OCI-LY3 (cell line): Measurements from ENCODE around the gene SPECC1L.

Experiments used
- H2AFZ ChIP-seq: fragments of 200-600, 300-600 bp; shearing (Covaris generic); 2 replicates; pipeline ENCODE4 v1.6.0; 2014; ENCODE audit warnings: antibody characterized with exemption, low read depth, low read length
- H3K27ac ChIP-seq: fragments of 200-600, 300-600 bp; sonication (generic); 2 replicates; pipeline ENCODE4 v1.5.1; 2014; ENCODE audit warnings: mild to moderate bottlenecking, low read length, moderate library complexity, mixed read lengths
- H3K27me3 ChIP-seq: fragments of 200-600, 300-600 bp; sonication (generic); 2 replicates; pipeline ENCODE4 v1.6.1; 2014; ENCODE audit warnings: low read depth, low read length, mixed read lengths
- H3K36me3 ChIP-seq: fragments of 200-600, 300-600 bp; sonication (generic); replicated peaks from 2 replicates; pipeline ENCODE3; 2014; ENCODE audit warnings: low read depth, low read length, mixed read lengths
- H3K4me1 ChIP-seq: fragments of 300-600, 200-600 bp; sonication (generic); 2 replicates; pipeline ENCODE4 v1.6.1; 2014; ENCODE audit warnings: low read length, mixed read lengths
- H3K4me2 ChIP-seq: fragments of 200-600, 300-600 bp; sonication (generic); 2 replicates; pipeline ENCODE4 v1.6.1; 2014; ENCODE audit warnings: low read length, mixed read lengths
- H3K4me3 ChIP-seq: fragments of 300-600, 200-600 bp; sonication (generic); 2 replicates; pipeline ENCODE4 v1.5.1; 2014; ENCODE audit warnings: antibody characterized with exemption, mild to moderate bottlenecking, low read length, moderate library complexity
- H3K79me2 ChIP-seq: fragments of 300-600, 200-600 bp; shearing (Covaris generic); 2 replicates; pipeline ENCODE4 v1.6.1; 2014; ENCODE audit warnings: mild to moderate bottlenecking, low read length, mixed read lengths
- H3K9ac ChIP-seq: fragments of 300-600, 200-600 bp; shearing (Covaris generic); 2 replicates; pipeline ENCODE4 v1.6.0; 2014; ENCODE audit warnings: mild to moderate bottlenecking, low read length, moderate library complexity
- H3K9me3 ChIP-seq: fragments of 200-600, 300-600 bp; shearing (Covaris generic); 2 replicates; pipeline ENCODE4 v1.6.1; 2014; ENCODE audit warnings: low read length, mixed read lengths; ENCODE audit not compliant: insufficient read depth
- H4K20me1 ChIP-seq: fragments of 200-600, 300-600 bp; sonication (generic); 2 replicates; pipeline ENCODE4 v1.6.1; 2016; ENCODE audit warnings: low read length, mixed read lengths; ENCODE audit not compliant: insufficient read depth
- CTCF ChIP-seq: fragments of 200-600, 300-600 bp; sonication (generic); IDR thresholded peaks from 2 replicates; pipeline ENCODE4 v1.5.1; 2014; ENCODE audit warnings: antibody characterized with exemption, low read length, low read depth
- EZH2phosphoT487 ChIP-seq: fragments of 200-600 bp; shearing (Covaris generic); IDR thresholded peaks from 2 replicates; pipeline ENCODE4 v1.6.1; 2018; ENCODE audit warnings: antibody characterized with exemption, mixed run types, low read depth

Gene SPECC1L

GRCh38 chr22:24341627-24342026, 71.0 kb downstream of the SPECC1L start:
- Histone ChIP-seq H2AFZ (no peak overlapping the region), H3K4me2 (no peak overlapping the region), H3K4me3 (no peak overlapping the region), H3K79me2 (no peaks in the 10 kb centered on the region), H3K27me3 (no peaks in the 10 kb centered on the region), H4K20me1 (no peaks in the 10 kb centered on the region), H3K36me3 (peaks cover 43% of the 10 kb centered on the region), H3K4me1 (no peaks in the 10 kb centered on the region), H3K9me3 (no peaks in the 10 kb centered on the region), H3K27ac (no peak overlapping the region), H3K9ac (no peak overlapping the region)
- TF ChIP-seq CTCF (no peak), EZH2phosphoT487 (no peak)

- Histone ChIP-seq H4K20me1 (no peaks in the 10 kb centered on the region), H3K79me2 (no peaks in the 10 kb centered on the region), H3K27me3 (no peaks in the 10 kb centered on the region), H3K9me3 (no peaks in the 10 kb centered on the region), H3K36me3 (peaks cover 66% of the 10 kb centered on the region), H3K4me3 (no peak overlapping the region), H3K4me2 (no peak overlapping the region), H3K27ac (no peak overlapping the region), H2AFZ (no peak overlapping the region), H3K9ac (no peak overlapping the region), H3K4me1 (peaks cover under 1% of the 10 kb centered on the region; the same call in 1 of the 2 replicates)
- TF ChIP-seq EZH2phosphoT487 (no peak), CTCF (no peak)
These were observed 80.0 kb downstream of the SPECC1L start for GRCh38 chr22:24350627-24351026.

- H3K27me3 ChIP-seq, result no peaks in the 10 kb centered on the region
- H3K9ac ChIP-seq, result no peak overlapping the region
- H3K4me2 ChIP-seq, result no peak overlapping the region
- no peak overlapping the region for H3K4me3 ChIP-seq
- H4K20me1 ChIP-seq, result no peaks in the 10 kb centered on the region
- no peak overlapping the region for H2AFZ ChIP-seq
- peaks cover 5% of the 10 kb centered on the region; the same call in 1 of the 2 replicates for H3K4me1 ChIP-seq
- no peak for TF ChIP-seq CTCF
- TF ChIP-seq EZH2phosphoT487, result no peak
- H3K9me3 ChIP-seq, result no peaks in the 10 kb centered on the region
- H3K79me2 ChIP-seq, result no peaks in the 10 kb centered on the region
- H3K27ac ChIP-seq, result no peak overlapping the region
- peaks cover 66% of the 10 kb centered on the region for H3K36me3 ChIP-seq
These were observed 82.5 kb downstream of the SPECC1L start for GRCh38 chr22:24353121-24353520.

- Histone ChIP-seq H3K36me3 (peaks cover 54% of the 10 kb centered on the region), H3K9me3 (no peaks in the 10 kb centered on the region), H3K79me2 (no peaks in the 10 kb centered on the region), H3K4me3 (no peak overlapping the region), H4K20me1 (no peaks in the 10 kb centered on the region), H3K27ac (no peak overlapping the region), H3K4me1 (peaks cover 5% of the 10 kb centered on the region; the same call in 1 of the 2 replicates), H3K9ac (no peak overlapping the region), H3K27me3 (no peaks in the 10 kb centered on the region), H3K4me2 (no peak overlapping the region), H2AFZ (no peak overlapping the region)
- TF ChIP-seq EZH2phosphoT487 (no peak), CTCF (no peak)
These were observed 84.9 kb downstream of the SPECC1L start for GRCh38 chr22:24355574-24355973.
